NCI-H1436 treated with DMSO at 0.1 percent for 48 hours (cell line): ENCODE data around the gene UTP4.

Source experiments
- DNase-seq: peaks from one replicate; lab custom pipeline; 2025; lab: John Stamatoyannopoulos, UW

The UTP4 gene

DNA sequence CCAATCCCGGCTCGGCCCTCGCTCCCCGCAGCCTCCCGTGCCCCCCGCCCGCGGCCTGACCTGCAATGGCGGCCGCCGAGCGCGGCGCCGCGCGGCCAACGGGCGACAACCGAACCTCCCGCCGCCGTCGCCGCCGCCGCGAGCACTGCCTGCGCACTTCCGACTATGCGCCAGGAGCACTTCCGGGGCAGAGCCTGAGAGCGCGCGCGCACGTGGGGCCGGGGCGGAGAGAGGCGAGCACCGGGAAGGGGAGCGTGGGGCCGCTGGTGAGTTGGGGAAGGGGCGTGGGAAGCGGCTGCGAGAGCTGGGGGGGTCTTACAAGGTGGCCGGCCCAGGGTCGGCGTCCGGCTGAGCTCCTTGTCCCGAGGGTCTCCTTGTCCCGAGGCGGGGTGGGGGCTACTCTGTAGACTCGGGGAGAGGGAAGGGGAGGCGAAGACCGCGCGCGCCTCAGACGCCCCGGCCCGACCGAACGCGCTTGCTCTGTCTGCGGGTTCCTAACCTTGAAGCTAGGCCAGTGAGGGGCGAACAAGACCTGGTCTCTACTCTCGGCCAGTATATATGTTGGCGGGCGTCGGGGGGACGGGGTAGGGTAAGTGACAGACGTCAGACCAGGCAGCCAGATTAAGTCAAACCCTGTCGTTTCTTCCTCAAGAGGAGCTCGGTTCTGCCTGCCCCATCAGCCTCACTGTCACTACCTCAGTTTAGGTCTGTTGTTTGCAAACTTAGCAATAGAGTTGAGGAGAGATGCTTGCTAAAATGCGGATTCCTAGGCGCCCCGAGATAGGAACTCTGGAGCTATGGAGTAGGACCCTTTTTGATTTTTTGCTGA lies at the start of gene UTP4, which contains the start of gene CHTF8:
TSS of gene UTP4 (plus strand) at position 226 of the 829 bp plus-strand sequence. CDS start 811 bp downstream, outside the sequence.
TSS of gene CHTF8 (minus strand) at position 165 of the 829 bp plus-strand sequence. CDS start 11,130 bp downstream, outside the sequence.
- DNase-seq, result peak; percentile 9

DNA sequence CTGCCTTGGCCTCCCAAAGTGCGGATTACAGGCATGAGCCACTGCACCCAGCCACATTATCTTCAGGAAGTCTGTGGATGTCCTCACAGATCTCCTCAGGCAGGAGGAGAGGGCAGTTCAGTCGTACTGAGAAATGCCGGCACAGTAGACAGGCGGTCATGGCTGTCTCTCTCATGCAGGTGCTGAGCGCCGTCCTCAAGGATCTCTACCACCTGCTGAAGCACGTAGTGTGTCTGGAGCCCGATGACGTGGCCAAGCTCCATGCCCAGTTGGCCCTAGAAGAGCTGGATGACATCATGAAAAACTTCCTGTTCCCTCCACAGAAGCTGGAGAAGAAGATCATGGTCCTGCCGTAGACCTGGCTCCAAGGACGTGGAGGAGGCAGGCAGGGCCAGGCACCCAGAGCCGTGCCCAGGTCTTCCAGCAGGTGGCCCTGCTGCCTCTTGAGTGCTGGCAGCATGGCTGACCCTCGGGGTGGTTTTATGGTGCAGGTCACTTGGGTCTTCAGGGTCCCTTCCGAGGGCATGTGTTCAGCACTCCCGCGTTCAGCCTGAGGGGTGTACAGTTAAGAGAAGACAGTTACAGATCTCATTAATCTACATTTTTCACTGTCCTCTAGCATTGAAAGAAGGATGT lies 49.0 kb upstream of the UTP4 start:
- DNase-seq, result no peak

GRCh38 chr16:69084289-69084688 lies 48.2 kb upstream of the UTP4 start:
- no peak for DNase-seq

DNA sequence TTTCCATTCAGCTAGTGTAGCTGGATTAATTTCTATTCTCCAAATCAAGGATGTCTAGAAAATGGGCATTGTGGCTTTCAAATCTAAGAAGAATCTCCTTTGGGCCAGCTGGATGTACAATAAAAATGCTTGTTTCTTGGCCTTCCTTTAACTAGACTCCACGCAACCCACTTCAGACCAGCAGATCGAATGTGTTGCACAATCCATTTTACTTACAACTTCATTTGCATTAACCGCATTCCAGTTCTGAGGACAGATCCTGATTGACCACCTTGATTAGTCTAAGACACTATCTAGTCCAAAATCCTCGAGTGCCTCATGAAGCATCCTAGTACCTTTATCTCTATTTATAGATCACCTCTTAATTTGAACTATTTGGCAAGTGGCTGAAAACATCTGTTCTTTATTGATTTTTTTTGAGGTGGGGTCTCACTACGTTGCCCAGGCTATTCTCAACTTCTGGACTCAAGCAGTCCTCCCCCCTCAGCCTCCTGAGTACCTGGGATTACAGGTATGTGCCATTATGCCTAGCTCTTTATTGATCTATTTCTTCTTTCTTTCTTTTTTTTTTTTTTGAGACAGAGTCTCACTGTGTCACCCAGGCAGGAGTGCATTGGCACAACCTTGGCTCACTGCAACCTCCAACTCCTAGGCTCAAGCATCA lies 47.3 kb upstream of the UTP4 start:
- no peak for DNase-seq

GRCh38 chr16:69087161-69087581 lies 45.3 kb upstream of the UTP4 start:
- no peak for DNase-seq

GRCh38 chr16:69088684-69089083 lies 43.8 kb upstream of the UTP4 start:
- no peak for DNase-seq

- DNase-seq, result no peak
These were observed 43.1 kb upstream of the UTP4 start for GRCh38 chr16:69089091-69089910.

GRCh38 chr16:69093974-69094373 lies 38.5 kb upstream of the UTP4 start:
- DNase-seq, result no peak

GRCh38 chr16:69094501-69094900 lies 37.9 kb upstream of the UTP4 start:
- no peak for DNase-seq

- DNase-seq, result no peak
These were observed 37.3 kb upstream of the UTP4 start for GRCh38 chr16:69095193-69095592.

DNA sequence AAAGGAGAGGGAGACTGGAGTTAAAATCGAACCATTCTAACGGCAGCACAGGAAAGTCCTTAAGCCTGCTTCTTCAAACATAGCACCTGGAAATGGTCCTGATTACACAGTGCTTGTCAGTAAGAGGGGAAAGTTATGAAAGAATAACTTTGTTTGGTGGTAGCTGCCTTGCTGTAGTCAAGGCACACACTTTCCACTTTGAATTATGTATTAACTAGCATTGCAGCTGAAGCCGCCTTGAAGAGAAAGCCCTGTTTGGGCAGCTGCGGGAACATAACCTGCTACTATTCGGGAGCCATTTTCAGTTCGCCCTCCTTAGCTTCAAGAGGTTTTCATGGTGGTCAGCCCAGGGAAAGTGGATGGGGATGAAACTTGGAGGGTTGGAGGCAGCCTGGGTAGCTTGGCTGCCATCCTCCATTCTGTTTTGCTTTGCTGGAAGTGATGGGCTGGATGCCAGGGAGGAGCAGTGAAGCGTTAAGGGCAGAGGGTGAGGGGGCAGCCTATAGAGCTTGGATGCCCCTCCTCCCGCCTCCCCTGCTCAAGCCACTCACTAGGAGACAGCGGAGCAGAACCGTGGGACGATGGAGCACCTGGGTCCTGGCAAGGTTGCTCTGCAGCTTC lies 32.3 kb upstream of the UTP4 start:
- DNase-seq, result no peak

DNA sequence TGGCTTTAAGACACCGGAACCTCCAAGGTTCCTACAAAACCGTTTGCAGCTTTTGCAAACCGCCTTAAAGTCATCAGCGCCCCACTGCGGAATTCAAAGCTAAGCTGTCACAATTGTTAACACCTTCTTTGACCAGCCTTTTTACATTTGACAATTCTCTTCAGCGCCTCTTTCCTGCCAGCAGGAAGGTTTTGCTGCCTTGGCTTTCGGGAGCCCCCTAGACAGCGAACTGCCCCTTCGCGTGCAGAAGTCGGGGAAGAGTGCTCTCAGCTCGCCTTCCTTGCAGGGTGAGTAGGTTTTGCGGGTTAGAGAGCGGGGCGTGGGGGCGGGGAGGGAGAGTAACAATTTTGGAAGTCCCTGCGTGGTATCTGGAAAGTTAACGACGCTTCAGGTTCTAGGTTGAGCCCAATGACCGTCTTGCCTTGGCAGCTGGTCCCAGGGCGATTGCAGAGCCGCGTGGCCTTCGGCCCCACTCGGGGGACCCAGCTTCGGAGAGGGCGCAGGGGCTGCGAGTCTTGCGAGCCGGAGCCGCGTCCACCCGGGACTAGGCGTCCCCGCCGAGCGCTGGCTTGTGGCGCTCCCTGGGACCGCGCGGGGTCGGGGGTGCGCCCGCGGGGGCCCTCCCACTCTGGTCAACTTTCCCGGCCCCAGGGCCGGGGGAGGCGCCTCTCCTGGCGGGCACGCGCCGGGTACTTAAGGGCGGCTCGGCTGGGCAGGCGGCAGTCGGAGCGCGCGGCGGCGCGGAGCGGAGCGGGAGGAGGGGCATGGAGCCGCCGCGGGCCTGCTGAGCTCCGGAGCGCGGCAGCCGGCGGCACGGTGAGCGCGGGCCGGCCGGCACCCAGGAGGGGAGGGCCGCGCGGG lies 26.7 kb upstream of the UTP4 start, which contains the start of gene HAS3:
TSS of gene HAS3 (plus strand) at position 153 of the 861 bp plus-strand sequence. CDS start 3,743 bp downstream, outside the sequence.
- peak; percentile 19 for DNase-seq

DNA sequence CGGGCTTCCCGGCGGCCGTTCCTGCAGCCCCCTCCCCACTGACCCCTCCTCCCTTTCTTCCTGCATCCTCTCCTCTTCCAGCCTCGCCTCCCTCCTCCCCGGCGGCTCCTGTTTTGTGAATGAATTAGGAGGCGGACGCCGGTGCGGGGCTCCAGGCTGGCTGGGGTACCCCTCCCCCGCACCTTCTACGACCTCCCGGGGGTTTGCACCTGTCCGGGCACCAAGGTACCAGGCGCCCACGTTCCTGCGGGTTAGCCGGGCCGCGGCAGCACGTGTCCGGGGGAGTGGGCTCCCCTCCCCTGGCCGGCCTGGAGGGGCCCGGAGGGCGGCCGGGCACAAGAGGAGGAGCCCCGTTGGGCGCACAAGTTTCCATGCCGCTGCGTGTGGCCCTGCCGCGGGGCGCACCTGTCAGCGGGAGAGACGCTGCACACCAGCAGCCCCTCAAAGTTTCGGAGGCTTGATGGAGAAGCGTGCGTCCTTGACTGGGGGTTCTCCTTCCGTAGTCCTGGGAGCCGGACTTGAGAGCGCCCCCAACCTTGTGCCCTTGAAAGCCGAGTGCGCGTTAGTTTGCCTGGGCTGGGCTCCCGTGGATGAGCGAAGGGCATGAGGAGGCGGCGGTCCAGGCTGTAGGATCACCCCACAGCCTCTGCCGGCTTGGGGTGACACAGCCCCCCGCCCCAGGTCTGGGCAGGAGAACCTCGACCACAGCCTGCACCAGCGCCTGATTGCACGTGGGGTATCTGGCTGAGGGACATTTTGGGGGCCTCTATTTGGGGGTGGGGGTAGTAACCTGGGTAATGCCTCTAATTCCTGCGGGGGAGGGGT lies 25.7 kb upstream of the UTP4 start:
- DNase-seq, result no peak

DNA sequence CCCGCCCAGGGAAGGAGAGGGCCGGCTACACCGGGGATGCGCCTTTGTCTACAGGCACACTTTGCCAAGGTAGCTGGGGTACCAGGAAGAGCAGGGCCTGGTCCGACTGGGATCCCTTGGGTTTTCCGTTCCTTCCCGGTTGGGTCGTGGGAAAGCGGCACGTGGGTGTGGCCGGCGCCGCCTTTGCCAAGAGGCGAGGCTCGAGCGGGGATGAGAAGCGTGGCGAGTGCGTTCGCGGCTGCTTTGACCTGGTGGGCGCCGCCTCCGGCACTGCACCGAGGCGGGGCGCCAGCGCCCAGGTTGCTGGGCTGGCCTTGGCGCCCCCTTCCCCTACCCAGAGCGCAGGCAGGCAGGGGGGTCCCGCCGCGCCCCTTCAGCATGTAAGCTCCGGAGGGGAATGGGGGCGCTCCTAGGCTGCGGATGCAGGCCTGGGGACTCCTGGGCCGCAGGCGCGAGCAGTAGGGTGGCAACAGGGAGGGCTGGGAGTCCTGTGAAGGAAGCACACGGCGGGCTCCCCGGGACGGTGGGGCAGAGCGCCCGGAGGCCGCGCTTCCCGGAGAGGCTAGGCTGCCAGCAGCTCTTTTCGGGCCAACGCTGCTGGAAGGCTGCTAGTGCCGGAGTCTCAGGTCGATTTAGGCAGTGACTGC lies 25.0 kb upstream of the UTP4 start:
- DNase-seq, result no peak

DNA sequence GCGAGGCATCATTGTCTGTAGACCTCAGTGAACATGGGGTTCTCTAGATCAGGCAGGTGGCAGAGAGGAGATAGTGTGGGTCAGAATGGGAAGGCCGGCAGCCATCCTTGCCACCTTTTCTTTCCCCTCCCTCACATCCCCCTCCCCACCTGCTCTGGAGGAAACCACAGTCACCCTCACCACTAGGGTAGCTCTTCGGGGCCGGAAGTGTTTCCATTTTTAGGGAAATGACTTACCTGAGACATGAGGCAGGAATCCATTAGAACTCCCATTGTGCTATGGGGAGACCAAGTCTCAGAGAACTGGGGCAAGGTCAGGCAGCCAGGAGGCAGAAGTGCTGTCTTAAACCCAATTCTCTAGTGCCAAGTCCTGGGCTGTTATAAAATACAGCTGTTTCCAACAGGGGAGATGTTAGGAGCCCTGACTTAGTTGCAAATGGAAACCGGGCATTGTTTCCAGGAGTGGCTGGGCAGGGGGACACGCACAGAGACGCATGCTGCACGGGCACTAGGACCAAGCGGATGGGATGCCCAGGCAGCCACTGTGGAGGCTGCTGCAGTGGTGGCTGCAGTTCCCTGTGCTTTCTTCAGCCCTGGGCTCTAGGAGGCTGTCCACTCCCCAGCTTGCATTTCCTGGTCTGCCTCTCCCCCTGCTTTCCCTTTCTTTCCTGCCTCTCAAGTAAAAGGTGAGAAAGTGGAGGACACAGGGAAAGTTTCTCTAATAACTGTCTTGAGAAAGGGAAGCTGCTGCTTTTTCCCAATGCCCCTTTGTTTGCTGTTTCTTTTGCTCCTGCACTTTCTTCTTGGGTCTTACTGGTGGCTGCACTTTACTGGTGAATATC lies 24.2 kb upstream of the UTP4 start:
- DNase-seq, result no peak

DNA sequence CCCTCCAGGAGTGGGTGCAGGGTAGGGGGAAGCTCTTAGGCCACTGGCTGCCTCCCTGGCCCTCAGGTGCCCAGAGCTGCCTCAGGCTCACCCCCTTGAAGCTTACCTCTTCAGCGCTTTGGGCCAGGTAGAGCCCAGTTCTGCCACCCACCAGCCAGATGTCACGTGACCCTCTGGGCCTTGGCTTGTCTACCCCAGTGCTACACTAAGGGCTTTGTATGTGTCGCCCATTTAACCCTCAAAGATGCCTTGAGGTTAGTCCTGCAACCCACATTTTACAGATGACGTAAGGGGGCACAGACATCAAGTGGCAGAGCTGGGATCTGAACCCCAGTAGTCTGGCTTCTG lies 23.6 kb upstream of the UTP4 start:
- DNase-seq, result no peak

DNA sequence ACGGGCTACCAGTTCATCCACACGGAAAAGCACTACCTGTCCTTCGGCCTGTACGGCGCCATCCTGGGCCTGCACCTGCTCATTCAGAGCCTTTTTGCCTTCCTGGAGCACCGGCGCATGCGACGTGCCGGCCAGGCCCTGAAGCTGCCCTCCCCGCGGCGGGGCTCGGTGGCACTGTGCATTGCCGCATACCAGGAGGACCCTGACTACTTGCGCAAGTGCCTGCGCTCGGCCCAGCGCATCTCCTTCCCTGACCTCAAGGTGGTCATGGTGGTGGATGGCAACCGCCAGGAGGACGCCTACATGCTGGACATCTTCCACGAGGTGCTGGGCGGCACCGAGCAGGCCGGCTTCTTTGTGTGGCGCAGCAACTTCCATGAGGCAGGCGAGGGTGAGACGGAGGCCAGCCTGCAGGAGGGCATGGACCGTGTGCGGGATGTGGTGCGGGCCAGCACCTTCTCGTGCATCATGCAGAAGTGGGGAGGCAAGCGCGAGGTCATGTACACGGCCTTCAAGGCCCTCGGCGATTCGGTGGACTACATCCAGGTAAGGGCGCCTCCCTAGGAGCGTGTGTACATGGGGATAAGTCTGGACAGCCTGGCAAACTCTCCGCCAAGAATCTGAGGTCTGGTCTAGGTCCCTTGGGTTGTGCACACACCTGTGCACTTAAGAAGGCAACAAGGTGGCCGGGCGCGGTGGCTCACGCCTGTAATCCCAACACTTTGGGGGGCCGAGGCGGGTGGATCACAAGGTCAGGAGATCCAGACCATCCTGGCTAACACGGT lies 22.8 kb upstream of the UTP4 start:
- no peak for DNase-seq
